Mesendoderm (in vitro differentiated cells): Measurements from ENCODE around the gene COX5A. TPM values are rescaled to one million over a fixed set of nuclear protein-coding genes. Genes with fewer than 3 reads are reported as not detected.

Experiments
- DNase-seq: peaks from one replicate; pipeline ENCODE4 v3.0.0; 2013
- H2AK5ac ChIP-seq: 2 replicates; pipeline ENCODE4 v1.6.1; 2013; ENCODE audit warnings: low read length, inconsistent platforms
- H2BK120ac ChIP-seq: 2 replicates; pipeline ENCODE4 v1.6.1; 2013; ENCODE audit warnings: low read depth, mild to moderate bottlenecking, low read length, moderate library complexity, mixed read lengths
- H2BK15ac ChIP-seq: replicated peaks from 2 replicates; pipeline ENCODE4 v1.6.1; 2013; ENCODE audit warnings: low read depth, mild to moderate bottlenecking, moderate library complexity
- H2BK5ac ChIP-seq: 2 replicates; pipeline ENCODE4 v1.6.1; 2013; ENCODE audit warnings: low read length, inconsistent platforms
- H3K18ac ChIP-seq: 2 replicates; pipeline ENCODE4 v1.6.1; 2013; ENCODE audit warnings: mild to moderate bottlenecking, low read length, mixed read lengths
- H3K23ac ChIP-seq: one replicate; pipeline ENCODE4 v1.6.1; 2013; ENCODE audit warnings: low read length
- H3K27ac ChIP-seq: 2 replicates; pipeline ENCODE4 v1.5.1; 2013; ENCODE audit warnings: low read depth, mild to moderate bottlenecking, inconsistent platforms, low read length, moderate library complexity
- H3K27me3 ChIP-seq: 2 replicates; pipeline ENCODE4 v1.6.1; 2013; ENCODE audit warnings: low read length, control low read depth, mild to moderate bottlenecking, inconsistent platforms; ENCODE audit not compliant: insufficient read depth, poor library complexity
- H3K36me3 ChIP-seq: 2 replicates; pipeline ENCODE4 v1.6.1; 2013; ENCODE audit warnings: low read length, inconsistent platforms; ENCODE audit not compliant: control insufficient read depth, insufficient read depth
- H3K4ac ChIP-seq: one replicate; pipeline ENCODE4 v1.6.1; 2013; ENCODE audit warnings: low read depth, mild to moderate bottlenecking, low read length, moderate library complexity
- H3K4me1 ChIP-seq: 2 replicates; pipeline ENCODE4 v1.6.1; 2013; ENCODE audit warnings: low read depth, low read length, inconsistent platforms; ENCODE audit not compliant: control insufficient read depth
- H3K4me2 ChIP-seq: 2 replicates; pipeline ENCODE4 v1.6.1; 2013; ENCODE audit warnings: low read length
- H3K4me3 ChIP-seq: 2 replicates; pipeline ENCODE4 v1.5.1; 2013; ENCODE audit warnings: mild to moderate bottlenecking, low read length
- H3K56ac ChIP-seq: one replicate; pipeline ENCODE4 v1.6.1; 2013; ENCODE audit warnings: low read length
- H3K79me1 ChIP-seq: 2 replicates; pipeline ENCODE4 v1.6.1; 2013; ENCODE audit warnings: low read length, inconsistent platforms
- H3K79me2 ChIP-seq: 2 replicates; pipeline ENCODE4 v1.6.1; 2013; ENCODE audit warnings: mild to moderate bottlenecking, low read length; ENCODE audit not compliant: control insufficient read depth, insufficient read depth
- H3K9ac ChIP-seq: 2 replicates; pipeline ENCODE4 v1.6.1; 2013; ENCODE audit warnings: low read length, inconsistent platforms
- H4K5ac ChIP-seq: one replicate; pipeline ENCODE4 v1.6.1; 2013; ENCODE audit warnings: low read length
- H4K8ac ChIP-seq: one replicate; pipeline ENCODE4 v1.6.1; 2013; ENCODE audit warnings: low read depth, mild to moderate bottlenecking, control low read depth, low read length, moderate library complexity
- WGBS: extraction: QIAGEN DNeasy Blood & Tissue Kit; methylation state at CpG from one replicate; pipeline ENCODE4 v1.1.7; 2013; ENCODE audit warnings: low lambda C conversion rate, missing lambda C conversion rate; ENCODE audit not compliant: insufficient coverage; ENCODE audit errors: extremely low coverage; 5-methylcytosine and 5-hydroxymethylcytosine counted together
- polyA plus RNA-seq, 2 experiments: library from polyadenylated mRNA; stranded (reverse); fragments of 200-250 nt; gene quantifications; one replicate each; pipeline ENCODE4 v1.2.3, GENCODE V29; 2013

COX5A gene
- 353 TPM for polyA plus RNA-seq (2013, experiment 1 of 2)
- polyA plus RNA-seq (2013, experiment 2 of 2): 361 TPM

- no peak within 1 kb of the TSS for H3K4ac ChIP-seq
- H2BK5ac ChIP-seq: peak within 1 kb of the TSS; percentile 31
- peak within 1 kb of the TSS; percentile 91 for H3K23ac ChIP-seq
- WGBS: no CpG with 5 or more reads among the region's 85 CpGs
- H3K4me1 ChIP-seq: no peaks in the 10 kb centered on the region
- H4K5ac ChIP-seq: no peak within 1 kb of the TSS
- peak within 1 kb of the TSS; percentile 83 for H3K18ac ChIP-seq
- no peak within 1 kb of the TSS for H2BK120ac ChIP-seq
- no peak within 1 kb of the TSS for H2BK15ac ChIP-seq
- H3K27ac ChIP-seq: peak within 1 kb of the TSS; percentile 93
- H3K9ac ChIP-seq: peak within 1 kb of the TSS; percentile 93
- H3K79me2 ChIP-seq: peaks cover 24% of the 10 kb centered on the region
- peak within 1 kb of the TSS; percentile 75 for H3K4me3 ChIP-seq
- H3K4me2 ChIP-seq: peak within 1 kb of the TSS; percentile 22
- H4K8ac ChIP-seq: no peak within 1 kb of the TSS
- peak; percentile 98 for DNase-seq
- H3K36me3 ChIP-seq: no peaks in the 10 kb centered on the region
- no peaks in the 10 kb centered on the region for H3K27me3 ChIP-seq
- H2AK5ac ChIP-seq: no peak within 1 kb of the TSS
- peak within 1 kb of the TSS; percentile 93 for H3K56ac ChIP-seq
- no peaks in the 10 kb centered on the region for H3K79me1 ChIP-seq
These were observed at the start of gene COX5A for GRCh38 chr15:74937590-74938371. Gene COX5A (minus strand): TSS chr15:74938073. CDS start chr15:74938014, 59 bp downstream.

GRCh38 chr15:74983725-74984231 lies 45.9 kb upstream of the COX5A start:
- WGBS: no CpG with 5 or more reads among the region's 4 CpGs
- no peaks in the 10 kb centered on the region for H3K79me1 ChIP-seq
- H3K79me2 ChIP-seq: no peaks in the 10 kb centered on the region
- H2AK5ac ChIP-seq: no peak overlapping the region
- H3K18ac ChIP-seq: no peak overlapping the region
- no peaks in the 10 kb centered on the region for H3K27me3 ChIP-seq
- H4K5ac ChIP-seq: no peak overlapping the region
- H3K4me1 ChIP-seq: no peaks in the 10 kb centered on the region
- H3K4me3 ChIP-seq: no peak overlapping the region
- H2BK120ac ChIP-seq: no peak overlapping the region
- no peak overlapping the region for H3K23ac ChIP-seq
- no peak overlapping the region for H3K56ac ChIP-seq
- no peak for DNase-seq
- H3K4me2 ChIP-seq: no peak overlapping the region
- H4K8ac ChIP-seq: no peak overlapping the region
- no peak overlapping the region for H3K27ac ChIP-seq
- no peak overlapping the region for H2BK5ac ChIP-seq
- no peaks in the 10 kb centered on the region for H3K36me3 ChIP-seq
- H3K9ac ChIP-seq: no peak overlapping the region
- no peak overlapping the region for H2BK15ac ChIP-seq
- H3K4ac ChIP-seq: no peak overlapping the region

DNA sequence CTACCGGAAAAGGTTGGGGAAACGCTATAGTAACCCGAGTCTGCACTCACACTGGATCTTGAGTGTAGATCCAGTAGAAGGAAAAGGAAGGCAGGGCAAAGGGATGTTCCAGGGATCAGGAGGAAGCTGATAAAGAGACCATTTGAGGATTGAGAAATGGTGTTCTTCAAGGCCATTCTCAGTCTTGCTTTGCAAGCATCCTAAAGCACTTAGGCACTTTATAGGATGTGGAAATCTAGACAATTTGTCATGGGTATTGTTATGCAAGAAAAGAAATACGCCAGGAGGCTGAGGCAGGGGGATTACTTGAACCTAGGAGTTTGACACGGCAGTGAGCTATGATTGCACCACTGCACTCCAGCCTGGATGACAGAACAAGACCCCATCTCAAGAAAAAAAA lies 44.3 kb upstream of the COX5A start:
- H3K9ac ChIP-seq: no peak overlapping the region
- no peak overlapping the region for H3K23ac ChIP-seq
- no peak overlapping the region for H4K8ac ChIP-seq
- no peak overlapping the region for H3K56ac ChIP-seq
- H3K36me3 ChIP-seq: no peaks in the 10 kb centered on the region
- no peak overlapping the region for H2BK15ac ChIP-seq
- H2BK120ac ChIP-seq: no peak overlapping the region
- H2AK5ac ChIP-seq: no peak overlapping the region
- no peak overlapping the region for H3K27ac ChIP-seq
- H3K4me2 ChIP-seq: no peak overlapping the region
- H3K79me2 ChIP-seq: no peaks in the 10 kb centered on the region
- H3K4me1 ChIP-seq: no peaks in the 10 kb centered on the region
- DNase-seq: no peak
- no peak overlapping the region for H2BK5ac ChIP-seq
- H3K18ac ChIP-seq: no peak overlapping the region
- WGBS: no CpG with 5 or more reads among the region's 5 CpGs
- no peaks in the 10 kb centered on the region for H3K27me3 ChIP-seq
- no peak overlapping the region for H3K4ac ChIP-seq
- H3K79me1 ChIP-seq: no peaks in the 10 kb centered on the region
- no peak overlapping the region for H4K5ac ChIP-seq
- no peak overlapping the region for H3K4me3 ChIP-seq

DNA sequence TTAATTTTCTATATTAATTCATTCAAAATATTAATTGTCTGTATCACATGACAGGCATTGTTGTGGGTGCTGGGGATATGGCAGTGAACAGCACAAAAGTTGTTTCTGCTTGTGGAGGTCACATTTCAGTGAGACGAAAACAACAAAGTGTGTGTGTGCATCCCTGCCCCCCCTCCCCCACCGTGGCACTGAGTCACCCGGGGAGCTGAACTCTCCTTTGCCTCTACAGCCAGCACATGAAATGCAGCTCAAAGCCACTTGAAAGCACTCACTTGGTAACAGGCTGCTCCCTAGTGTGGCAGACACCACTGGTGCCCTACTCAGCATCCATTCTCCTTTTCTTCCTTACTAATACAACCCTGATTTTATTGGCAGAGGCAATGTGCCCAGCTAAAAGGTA lies 40.6 kb upstream of the COX5A start:
- H3K27me3 ChIP-seq: no peaks in the 10 kb centered on the region
- no peaks in the 10 kb centered on the region for H3K79me1 ChIP-seq
- no peak overlapping the region for H3K4me2 ChIP-seq
- no CpG with 5 or more reads among the region's 3 CpGs for WGBS
- no peak overlapping the region for H2AK5ac ChIP-seq
- no peak overlapping the region for H3K27ac ChIP-seq
- no peaks in the 10 kb centered on the region for H3K36me3 ChIP-seq
- no peak overlapping the region for H4K8ac ChIP-seq
- H4K5ac ChIP-seq: no peak overlapping the region
- H2BK5ac ChIP-seq: no peak overlapping the region
- H3K23ac ChIP-seq: no peak overlapping the region
- H3K4me3 ChIP-seq: no peak overlapping the region
- H3K4me1 ChIP-seq: no peaks in the 10 kb centered on the region
- no peak for DNase-seq
- H3K18ac ChIP-seq: no peak overlapping the region
- H2BK15ac ChIP-seq: no peak overlapping the region
- H3K9ac ChIP-seq: no peak overlapping the region
- H3K56ac ChIP-seq: no peak overlapping the region
- H2BK120ac ChIP-seq: no peak overlapping the region
- H3K4ac ChIP-seq: no peak overlapping the region
- no peaks in the 10 kb centered on the region for H3K79me2 ChIP-seq

DNA sequence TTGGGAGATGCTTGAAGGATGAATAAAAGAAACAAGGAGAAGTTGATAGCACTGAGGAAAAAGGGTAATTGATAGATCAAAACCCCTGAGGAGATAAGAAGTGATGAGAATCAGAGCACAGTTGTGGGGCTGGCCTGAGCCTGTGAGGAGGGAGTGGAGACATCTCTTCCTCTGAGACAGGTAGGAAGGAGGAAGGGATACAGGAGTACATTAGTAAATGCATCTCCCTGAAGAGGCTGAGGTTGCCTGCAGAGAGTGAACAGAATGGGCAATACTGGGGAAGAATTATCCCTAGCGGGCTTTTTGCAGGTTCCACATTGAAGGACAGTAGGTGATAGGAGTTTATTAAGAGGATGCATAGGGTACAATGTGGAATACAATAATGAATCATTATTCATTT lies 40.2 kb upstream of the COX5A start:
- no peak for DNase-seq
- no peak overlapping the region for H3K27ac ChIP-seq
- no peaks in the 10 kb centered on the region for H3K79me2 ChIP-seq
- H3K4me3 ChIP-seq: no peak overlapping the region
- peak overlapping the region; percentile 45 for H3K23ac ChIP-seq
- WGBS: no CpG with 5 or more reads among the region's 1 CpG
- no peak overlapping the region for H2BK5ac ChIP-seq
- no peak overlapping the region for H3K18ac ChIP-seq
- H3K56ac ChIP-seq: no peak overlapping the region
- no peak overlapping the region for H2BK120ac ChIP-seq
- no peaks in the 10 kb centered on the region for H3K36me3 ChIP-seq
- no peak overlapping the region for H3K9ac ChIP-seq
- no peaks in the 10 kb centered on the region for H3K27me3 ChIP-seq
- no peak overlapping the region for H4K5ac ChIP-seq
- H2BK15ac ChIP-seq: no peak overlapping the region
- H4K8ac ChIP-seq: no peak overlapping the region
- no peaks in the 10 kb centered on the region for H3K79me1 ChIP-seq
- no peak overlapping the region for H3K4ac ChIP-seq
- H2AK5ac ChIP-seq: no peak overlapping the region
- no peaks in the 10 kb centered on the region for H3K4me1 ChIP-seq
- no peak overlapping the region for H3K4me2 ChIP-seq
